GM12875 (cell line): ENCODE results near the gene SMIM14.
A peak's percentile ranks its signal among the peaks of the same experiment; 100 is the strongest.
"Not testable (repeated sequence)": the region's sequence is repeated elsewhere in the genome, so short reads cannot be mapped to it uniquely, and the experiment has no call there.

Experiments used
- H3K4me3 ChIP-seq: one replicate; pipeline ENCODE4 v1.5.1; 2011; ENCODE audit warnings: low read depth, low read length, control low read depth
- CTCF ChIP-seq: IDR thresholded peaks from 2 replicates; pipeline ENCODE4 v1.5.1; 2011; ENCODE audit warnings: low read depth, mild to moderate bottlenecking, control low read depth, inconsistent platforms, low read length, moderate library complexity, borderline replicate concordance; ENCODE audit not compliant: insufficient read depth

SMIM14 gene

GRCh38 chr4:39638354-39639239, at the start of gene SMIM14:
TSS of gene SMIM14 (minus strand) at chr4:39638865. CDS start at chr4:39605145, 33,720 bp downstream.
- peak within 1 kb of the TSS; percentile 73 for H3K4me3 ChIP-seq
- TF ChIP-seq CTCF, result no peak

GRCh38 chr4:39687014-39687413, 48.3 kb upstream of the SMIM14 start:
- TF ChIP-seq CTCF, result no peak

GRCh38 chr4:39685990-39686389, 47.3 kb upstream of the SMIM14 start:
- no peak overlapping the region for H3K4me3 ChIP-seq
- TF ChIP-seq CTCF, result no peak

More at GRCh38 chr4:39687014-39687413, 48.3 kb upstream of the SMIM14 start:
- H3K4me3 ChIP-seq, result no peak overlapping the region

GRCh38 chr4:39682138-39682537, 43.5 kb upstream of the SMIM14 start:
- no peak overlapping the region for H3K4me3 ChIP-seq
- no peak for TF ChIP-seq CTCF

GRCh38 chr4:39681003-39681402, 42.3 kb upstream of the SMIM14 start:
- H3K4me3 ChIP-seq, result not testable (repeated sequence)

- H3K4me3 ChIP-seq, result not testable (repeated sequence)
These were observed 37.0 kb upstream of the SMIM14 start for GRCh38 chr4:39675681-39676080.

GRCh38 chr4:39670296-39670695, 31.6 kb upstream of the SMIM14 start:
- not testable (repeated sequence) for H3K4me3 ChIP-seq

GRCh38 chr4:39668887-39669286, 30.2 kb upstream of the SMIM14 start:
- no peak for TF ChIP-seq CTCF
- H3K4me3 ChIP-seq, result no peak overlapping the region

- no peak for TF ChIP-seq CTCF
- no peak overlapping the region for H3K4me3 ChIP-seq
These were observed 29.0 kb upstream of the SMIM14 start for GRCh38 chr4:39667706-39668105.
